GM12878 (cell line): ENCODE data around the gene KLHL24. TPM values are rescaled to one million over a fixed set of nuclear protein-coding genes. Genes with fewer than 3 reads are reported as not detected.

Experiments
- ATAC-seq: fragments of 200-7000 bp; cut with Tn5 transposase; 3 replicates; pipeline ENCODE4 v1.9.1; 2020; ENCODE audit warnings: mild to moderate bottlenecking, moderate library complexity
- BruUV-seq: library from RNA; stranded (reverse); fragments of 400-500 nt; replicated peaks from 2 replicates; lab custom pipeline; 2021; lab: Mats Ljungman, UMichigan
- CTCF ChIA-PET: fragments of 300-600 bp; sonication (Branson Sonifier 250); formaldehyde crosslinking; extraction: SDS; loops from one replicate; lab custom pipeline; 2021; ENCODE audit warnings: inconsistent platforms; lab: Yijun Ruan, JAX
- POLR2A ChIA-PET: fragments of 350-600 bp; formaldehyde crosslinking; extraction: SDS; loops from one replicate; lab custom pipeline; 2021; ENCODE audit warnings: inconsistent platforms; lab: Charles Lee
- RAD21 ChIA-PET: fragments of 300-600 bp; sonication (Branson Sonifier 250); formaldehyde crosslinking; loops from one replicate; lab custom pipeline; 2023; ENCODE audit warnings: antibody characterized with exemption; ENCODE audit not compliant: unreplicated experiment; lab: Charles Lee
- SMC1A ChIA-PET: fragments of 300-600 bp; sonication (Branson Sonifier 250); formaldehyde crosslinking; loops from one replicate; lab custom pipeline; 2023; ENCODE audit not compliant: unreplicated experiment, uncharacterized antibody; lab: Charles Lee
- DNase-seq: peaks from one replicate; pipeline ENCODE4 v3.0.0-alpha.2; 2011; ENCODE audit warnings: low read depth, low spot score
- FAIRE-seq: peaks from 3 replicates; lab custom pipeline; 2011; peaks lifted over from hg19 to GRCh38; lab: Jason Lieb, UNC
- H2AFZ ChIP-seq: 2 replicates; pipeline ENCODE4 v1.6.0; 2011; ENCODE audit warnings: low read depth, low read length, control low read depth; ENCODE audit not compliant: control insufficient read depth
- H3K27ac ChIP-seq: 2 replicates; pipeline ENCODE4 v1.5.1; 2011; ENCODE audit warnings: control low read depth; ENCODE audit not compliant: control insufficient read depth, insufficient read depth
- H3K27me3 ChIP-seq, 2 experiments: replicated peaks in 1 of 2; 2 replicates each; pipeline versions ENCODE4 v1.6.0 to v1.6.1; 2011; ENCODE audit warnings: low read length in 1 of 2; ENCODE audit not compliant: control insufficient read depth in 2 of 2, insufficient read depth in 2 of 2
- H3K36me3 ChIP-seq, 2 experiments: 2 replicates each; pipeline ENCODE4 v1.5.1; 2011; ENCODE audit warnings: low read length in 1 of 2; ENCODE audit not compliant: control insufficient read depth in 2 of 2, insufficient read depth in 2 of 2
- H3K4me1 ChIP-seq: 2 replicates; pipeline ENCODE4 v1.6.1; 2011; ENCODE audit warnings: mild to moderate bottlenecking, low read length, moderate library complexity, mixed read lengths; ENCODE audit not compliant: control insufficient read depth, insufficient read depth
- H3K4me2 ChIP-seq: 2 replicates; pipeline ENCODE4 v1.6.0; 2011; ENCODE audit warnings: control low read depth; ENCODE audit not compliant: control insufficient read depth, insufficient read depth
- H3K4me3 ChIP-seq: fragments of 200-600 bp; sonication (generic); 2 replicates; pipeline ENCODE4 v1.5.1; 2016
- H3K79me2 ChIP-seq: 2 replicates; pipeline ENCODE4 v1.6.0; 2011; ENCODE audit warnings: low read length; ENCODE audit not compliant: control insufficient read depth, insufficient read depth
- H3K9ac ChIP-seq: 2 replicates; pipeline ENCODE4 v1.8.0; 2011; ENCODE audit warnings: low read length, control low read depth, mixed read lengths; ENCODE audit not compliant: control insufficient read depth, insufficient read depth
- H3K9me3 ChIP-seq: replicated peaks from 3 replicates; pipeline ENCODE4 v1.5.1; 2011; ENCODE audit warnings: mild to moderate bottlenecking, low read length; ENCODE audit not compliant: control insufficient read depth, insufficient read depth
- H4K20me1 ChIP-seq: 2 replicates; pipeline ENCODE4 v1.6.0; 2011; ENCODE audit not compliant: control insufficient read depth, insufficient read depth
- BACH1 ChIP-seq: fragments of 450-650 bp; IDR thresholded peaks from 2 replicates; pipeline ENCODE4 v1.6.1; 2017; ENCODE audit warnings: mild to moderate bottlenecking, borderline replicate concordance
- CHD4 ChIP-seq: fragments of 200-600 bp; sonication (generic); IDR thresholded peaks from 2 replicates; pipeline ENCODE4 v1.6.1; 2016; ENCODE audit warnings: mild to moderate bottlenecking
- CREM ChIP-seq: IDR thresholded peaks from 2 replicates; pipeline ENCODE4 v1.6.1; 2014; ENCODE audit warnings: antibody characterized with exemption, low read depth
- DPF2 ChIP-seq: fragments of 450-650 bp; IDR thresholded peaks from 2 replicates; pipeline ENCODE4 v1.6.1; 2017; ENCODE audit warnings: mild to moderate bottlenecking
- ETV6 ChIP-seq, 2 experiments: fragments of 450-650 bp in 1 of 2; IDR thresholded peaks in 1 of 2; conservative IDR thresholded peaks in 1 of 2; 2 replicates each; pipeline ENCODE4 v1.6.1; 2014; ENCODE audit warnings: antibody characterized with exemption in 1 of 2, borderline replicate concordance in 1 of 2, low read depth in 1 of 2, mild to moderate bottlenecking in 1 of 2, moderate library complexity in 1 of 2
- MEF2A ChIP-seq: IDR thresholded peaks from 2 replicates; pipeline ENCODE4 v1.6.1; 2011; ENCODE audit warnings: low read depth, mild to moderate bottlenecking, low read length, moderate library complexity; ENCODE audit not compliant: insufficient read depth
- MTA2 ChIP-seq: fragments of 450-650 bp; IDR thresholded peaks from 2 replicates; pipeline ENCODE4 v1.6.1; 2016; ENCODE audit warnings: low read depth, mild to moderate bottlenecking, moderate library complexity
- MTA3 ChIP-seq: IDR thresholded peaks from 2 replicates; pipeline ENCODE4 v1.6.1; 2012; ENCODE audit warnings: low read length, inconsistent platforms, borderline replicate concordance
- SIX5 ChIP-seq: IDR thresholded peaks from 2 replicates; pipeline ENCODE4 v1.6.1; 2011; ENCODE audit warnings: mild to moderate bottlenecking, low read depth, low read length, moderate library complexity; ENCODE audit not compliant: severe bottlenecking
- SMARCA5 ChIP-seq: fragments of 450-650 bp; IDR thresholded peaks from 2 replicates; pipeline ENCODE4 v1.6.1; 2017; ENCODE audit warnings: mild to moderate bottlenecking
- TCF12 ChIP-seq: IDR thresholded peaks from 2 replicates; pipeline ENCODE4 v1.6.1; 2011; ENCODE audit warnings: low read depth, mild to moderate bottlenecking, low read length
- ZSCAN29 ChIP-seq: fragments of 450-650 bp; IDR thresholded peaks from 2 replicates; pipeline ENCODE4 v1.6.1; 2017; ENCODE audit warnings: mild to moderate bottlenecking, moderate library complexity
- WGBS: methylation state at CpG from one replicate; pipeline ENCODE4 v1.1.6; 2016; ENCODE audit warnings: low lambda C conversion rate; ENCODE audit not compliant: insufficient replicate concordance, insufficient coverage; ENCODE audit errors: missing lambda C conversion rate; 5-methylcytosine and 5-hydroxymethylcytosine counted together
- in situ Hi-C: fragments of 300-500 bp; cut with MboI; formaldehyde crosslinking; loops from 9 replicates; pipeline ENCODE4 v1.14.3; 2018; ENCODE audit warnings: mixed read lengths
- intact Hi-C: fragments of 100-400 bp; cut with micrococcal nuclease; formaldehyde crosslinking; loops from one replicate; pipeline ENCODE4 v1.14.2; 2022; ENCODE audit not compliant: unreplicated experiment
- polyA plus RNA-seq, 11 experiments: library from polyadenylated mRNA; depleted of rRNA in 4 of 11; unstranded in 6 of 11; stranded (reverse) in 5 of 11; fragments of >200 nt; fragmentation: Nextera tagmentation in 4 of 11; fragmentation: Illumina TruSeq in 1 of 11; extraction: Ambion mirVana in 4 of 11; extraction: Trizol in 1 of 11; gene quantifications; 1 replicate in 1 of 11; 2 replicates in 10 of 11; pipeline versions ENCODE4 v1.2.1 to v1.2.3, GENCODE V29; 2011 to 2016; ENCODE audit warnings: inconsistent platforms in 2 of 11, missing spikeins in 2 of 11, low read depth in 1 of 11
- total RNA-seq, 4 experiments: library from RNA; depleted of rRNA in 3 of 4; stranded (reverse); fragments of >200 nt in 3 of 4; fragmentation: Illumina TruSeq in 1 of 4; extraction: Trizol in 1 of 4; gene quantifications; 2 replicates each; pipeline versions ENCODE4 v1.2.1 to v1.2.3, GENCODE V29; 2013 to 2021

The KLHL24 gene
- total and polyA plus RNA-seq, 10 of the 15 experiments (the other 5 are each of a cell fraction or from before 2014, with no cell fraction given), result 0.91 to 24.3 (median 5.3) TPM

DNA sequence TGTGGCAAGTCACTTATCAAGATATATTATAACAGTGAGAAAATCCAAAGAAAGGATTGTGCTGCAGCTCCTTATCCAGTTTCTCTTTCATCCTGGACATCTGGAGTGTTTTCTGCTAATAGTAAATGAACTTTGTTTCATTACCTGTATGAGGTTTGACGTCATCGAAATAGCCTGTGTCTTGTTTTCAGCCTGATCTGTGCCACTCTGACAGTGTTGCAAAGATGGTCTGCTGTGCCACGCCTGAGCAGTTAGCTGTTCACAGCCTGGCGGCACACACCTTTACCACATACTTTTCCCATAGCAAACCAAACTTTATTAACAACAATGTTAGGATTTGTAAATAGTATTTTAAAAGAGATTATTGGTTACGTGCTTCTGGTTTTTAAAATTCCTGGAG, 96.2 kb downstream of the KLHL24 start:
- in situ Hi-C loops, result no loop called here

GRCh38 chr3:183733553-183733952, 98.1 kb downstream of the KLHL24 start:
- Histone ChIP-seq H3K4me2 (no peak overlapping the region), H3K79me2 (no peaks in the 10 kb centered on the region), H3K9ac (no peak overlapping the region), H3K27me3 (no peaks in the 10 kb centered on the region), H4K20me1 (no peaks in the 10 kb centered on the region), H2AFZ (no peak overlapping the region), H3K4me1 (no peaks in the 10 kb centered on the region), H3K36me3 (peaks cover 7 to 29% of the 10 kb centered on the region in 2 experiments), H3K4me3 (no peak overlapping the region), H3K9me3 (peaks cover 2% of the 10 kb centered on the region; the same call in 1 of the 3 replicates), H3K27ac (no peak overlapping the region)
- intact Hi-C loops, result no loop called here
- FAIRE-seq, result no peak
- SMC1A ChIA-PET, result no interaction called here
- in situ Hi-C loops, result no loop called here
- no peak for TF ChIP-seq MEF2A
- RAD21 ChIA-PET, result no interaction called here
- BruUV-seq, result TSS peak; percentile 24
- 88% methylated on average over 7 of the region's 7 CpGs for WGBS
- DNase-seq, result no peak
- CTCF ChIA-PET, result no interaction called here
- ATAC-seq, result no peak
- POLR2A ChIA-PET, result no interaction called here

More for the DNA sequence above, 96.2 kb downstream of the KLHL24 start:
- no peak overlapping the region for H3K9ac ChIP-seq
- H3K36me3 ChIP-seq, result peaks cover 13 to 25% of the 10 kb centered on the region in 2 experiments
- DNase-seq (no peak), ATAC-seq (no peak), FAIRE-seq (no peak)
- no peaks in the 10 kb centered on the region for H3K27me3 ChIP-seq
- 98% methylated on average over 5 of the region's 5 CpGs for WGBS
- H3K4me3 ChIP-seq, result no peak overlapping the region
- H3K9me3 ChIP-seq, result no peaks in the 10 kb centered on the region
- RAD21 ChIA-PET, result no interaction called here
- POLR2A ChIA-PET, result no interaction called here
- H3K4me2 ChIP-seq, result no peak overlapping the region
- intact Hi-C loops, result no loop called here
- no peak overlapping the region for H2AFZ ChIP-seq
- SMC1A ChIA-PET, result no interaction called here
- H3K27ac ChIP-seq, result no peak overlapping the region
- no peaks in the 10 kb centered on the region for H4K20me1 ChIP-seq
- CTCF ChIA-PET, result no interaction called here
- no peak for TF ChIP-seq BACH1
- TF ChIP-seq SIX5, result no peak
- TF ChIP-seq TCF12, result no peak
- TF ChIP-seq CREM, result no peak
- no peak for TF ChIP-seq MTA2
- no peak for TF ChIP-seq ETV6 (conservative IDR thresholded peaks at IDR 0.05 in 1 of 2, IDR thresholded peaks at IDR 0.05 in 1 of 2; ENCODE audit: borderline replicate concordance in 1 of 2, low read depth in 1 of 2)
- TF ChIP-seq ZSCAN29, result no peak
- TF ChIP-seq SMARCA5, result no peak
- TF ChIP-seq MTA3, result no peak
- TF ChIP-seq CHD4, result no peak
- no peak for TF ChIP-seq DPF2
- no peaks in the 10 kb centered on the region for H3K79me2 ChIP-seq
- BruUV-seq, result no TSS peak
- no peaks in the 10 kb centered on the region for H3K4me1 ChIP-seq

Other genes with a start within 250 kb of the KLHL24 start
- 2.8 and 2.9 TPM in 2 replicates for gene MCF2L2, start 207.0 kb upstream of the KLHL24 start, total RNA-seq (2014; rRNA removed)
- 2.8 and 3.1 TPM in 2 replicates for gene MCF2L2, start 207.0 kb upstream of the KLHL24 start, total RNA-seq (2014; rRNA removed; fragmentation: Illumina TruSeq; extraction: Trizol)
- gene MCF2L2, start 207.0 kb upstream of the KLHL24 start, total RNA-seq (2021), result 1.6 and 2.2 TPM in 2 replicates
- 0.43 and 0.52 TPM in 2 replicates for gene MCF2L2, start 207.0 kb upstream of the KLHL24 start, polyA plus RNA-seq (2011; rRNA removed)
- 0.95 and 1.2 TPM in 2 replicates for gene MCF2L2, start 207.0 kb upstream of the KLHL24 start, polyA plus RNA-seq (2014; fragmentation: Illumina TruSeq; extraction: Trizol)
- gene MCF2L2, start 207.0 kb upstream of the KLHL24 start, polyA plus RNA-seq (2014; fragmentation: Nextera tagmentation; extraction: Ambion mirVana), result under 1 TPM; 0.37 to 0.42 TPM
- 1.6 and 2.0 TPM in 2 replicates for gene MCF2L2, start 207.0 kb upstream of the KLHL24 start, polyA plus RNA-seq (2014; rRNA removed)
- gene MCF2L2, start 207.0 kb upstream of the KLHL24 start, polyA plus RNA-seq (2016; fragmentation: Nextera tagmentation; extraction: Ambion mirVana), result 1 to 10 TPM in 1 of 2 experiments, under 1 TPM in 1; 0.72 to 1.6 TPM
- gene KLHL6, start 79.9 kb upstream of the KLHL24 start, total RNA-seq (2014; rRNA removed), result 23.6 and 27.5 TPM in 2 replicates
- gene KLHL6, start 79.9 kb upstream of the KLHL24 start, total RNA-seq (2014; rRNA removed; fragmentation: Illumina TruSeq; extraction: Trizol), result 26.8 and 28.0 TPM in 2 replicates
- gene KLHL6, start 79.9 kb upstream of the KLHL24 start, total RNA-seq (2021), result 28.7 and 29.7 TPM in 2 replicates
- gene KLHL6, start 79.9 kb upstream of the KLHL24 start, polyA plus RNA-seq (2011; rRNA removed), result 91.8 and 99.8 TPM in 2 replicates
- gene KLHL6, start 79.9 kb upstream of the KLHL24 start, polyA plus RNA-seq (2014; fragmentation: Illumina TruSeq; extraction: Trizol), result 26.5 and 30.0 TPM in 2 replicates
- gene KLHL6, start 79.9 kb upstream of the KLHL24 start, polyA plus RNA-seq (2014; fragmentation: Nextera tagmentation; extraction: Ambion mirVana), result 1 to 10 TPM; 4.0 to 4.2 TPM
- 23.0 and 25.2 TPM in 2 replicates for gene KLHL6, start 79.9 kb upstream of the KLHL24 start, polyA plus RNA-seq (2014; rRNA removed)
- 10 to 100 TPM; 16.5 to 19.9 TPM for gene KLHL6, start 79.9 kb upstream of the KLHL24 start, polyA plus RNA-seq (2016; fragmentation: Nextera tagmentation; extraction: Ambion mirVana)
- gene YEATS2, start 62.2 kb downstream of the KLHL24 start, total RNA-seq (2014; rRNA removed), result 31.0 and 32.9 TPM in 2 replicates
- gene YEATS2, start 62.2 kb downstream of the KLHL24 start, total RNA-seq (2014; rRNA removed; fragmentation: Illumina TruSeq; extraction: Trizol), result 31.8 and 32.7 TPM in 2 replicates
- gene YEATS2, start 62.2 kb downstream of the KLHL24 start, total RNA-seq (2021), result 24.0 and 24.8 TPM in 2 replicates
- gene YEATS2, start 62.2 kb downstream of the KLHL24 start, polyA plus RNA-seq (2011; rRNA removed), result 54.9 and 65.3 TPM in 2 replicates
- 23.8 and 34.8 TPM in 2 replicates for gene YEATS2, start 62.2 kb downstream of the KLHL24 start, polyA plus RNA-seq (2014; fragmentation: Illumina TruSeq; extraction: Trizol)
- gene YEATS2, start 62.2 kb downstream of the KLHL24 start, polyA plus RNA-seq (2014; fragmentation: Nextera tagmentation; extraction: Ambion mirVana), result 1 to 10 TPM; 1.9 to 3.8 TPM
- gene YEATS2, start 62.2 kb downstream of the KLHL24 start, polyA plus RNA-seq (2014; rRNA removed), result 22.6 and 26.8 TPM in 2 replicates
- gene YEATS2, start 62.2 kb downstream of the KLHL24 start, polyA plus RNA-seq (2016; fragmentation: Nextera tagmentation; extraction: Ambion mirVana), result 10 to 100 TPM; 15.3 to 17.2 TPM
- gene MAP6D1, start 190.0 kb downstream of the KLHL24 start, total RNA-seq (2014; rRNA removed), result 1.3 and 2.2 TPM in 2 replicates
- 0.54 TPM in 1 of 2 replicates, not detected in the other for gene MAP6D1, start 190.0 kb downstream of the KLHL24 start, total RNA-seq (2014; rRNA removed; fragmentation: Illumina TruSeq; extraction: Trizol)
- gene MAP6D1, start 190.0 kb downstream of the KLHL24 start, total RNA-seq (2021), result 1.5 and 2.1 TPM in 2 replicates
- gene MAP6D1, start 190.0 kb downstream of the KLHL24 start, polyA plus RNA-seq (2011; rRNA removed), result 0.32 TPM in 1 of 2 replicates, not detected in the other
- gene MAP6D1, start 190.0 kb downstream of the KLHL24 start, polyA plus RNA-seq (2014; fragmentation: Illumina TruSeq; extraction: Trizol), result 0.50 and 0.89 TPM in 2 replicates
- gene MAP6D1, start 190.0 kb downstream of the KLHL24 start, polyA plus RNA-seq (2014; fragmentation: Nextera tagmentation; extraction: Ambion mirVana), result not detected
- gene MAP6D1, start 190.0 kb downstream of the KLHL24 start, polyA plus RNA-seq (2014; rRNA removed), result 0.93 and 1.2 TPM in 2 replicates
- 1 to 10 TPM in 1 of 2 experiments, under 1 TPM in 1; 0.84 to 1.3 TPM for gene MAP6D1, start 190.0 kb downstream of the KLHL24 start, polyA plus RNA-seq (2016; fragmentation: Nextera tagmentation; extraction: Ambion mirVana)
- gene PARL, start 249.3 kb downstream of the KLHL24 start, total RNA-seq (2014; rRNA removed), result 56.4 and 58.5 TPM in 2 replicates
- gene PARL, start 249.3 kb downstream of the KLHL24 start, total RNA-seq (2014; rRNA removed; fragmentation: Illumina TruSeq; extraction: Trizol), result 55.3 and 56.8 TPM in 2 replicates
- gene PARL, start 249.3 kb downstream of the KLHL24 start, total RNA-seq (2021), result 74.1 and 80.2 TPM in 2 replicates
- 75.4 and 78.6 TPM in 2 replicates for gene PARL, start 249.3 kb downstream of the KLHL24 start, polyA plus RNA-seq (2011; rRNA removed)
- gene PARL, start 249.3 kb downstream of the KLHL24 start, polyA plus RNA-seq (2014; fragmentation: Illumina TruSeq; extraction: Trizol), result 58.6 and 70.7 TPM in 2 replicates
- 10 to 100 TPM; 49.7 to 83.0 TPM for gene PARL, start 249.3 kb downstream of the KLHL24 start, polyA plus RNA-seq (2014; fragmentation: Nextera tagmentation; extraction: Ambion mirVana)
- gene PARL, start 249.3 kb downstream of the KLHL24 start, polyA plus RNA-seq (2014; rRNA removed), result 75.0 and 75.9 TPM in 2 replicates
- gene PARL, start 249.3 kb downstream of the KLHL24 start, polyA plus RNA-seq (2016; fragmentation: Nextera tagmentation; extraction: Ambion mirVana), result 100 to 1,000 TPM; 100 to 113 TPM